Measurements from ENCODE around the gene MCTP1. TPM values are rescaled to one million over a fixed set of nuclear protein-coding genes. Genes with fewer than 3 reads are reported as not detected.
"Not testable (repeated sequence)": the region's sequence is repeated elsewhere in the genome, so short reads cannot be mapped to it uniquely, and the experiment has no call there.

Gene MCTP1
- total and polyA plus RNA-seq, 5 donors = 0.84 to 5.7 (median 4.7) TPM

- ATAC-seq (peak in 1 of 2 donors; percentile 64), DNase-seq (no peak)
- H3K27ac ChIP-seq (ENCODE audit: low read length) = no peak overlapping the region
- H3K4me3 ChIP-seq (ENCODE audit: low read length) = no peak overlapping the region
- H3K9me3 ChIP-seq (ENCODE audit: control insufficient read depth, low read length) = no peaks in the 10 kb centered on the region
- intact Hi-C loops (cut with DNase I) = no loop called here
- H3K4me1 ChIP-seq (ENCODE audit: control insufficient read depth, insufficient read depth, low read length) = no peaks in the 10 kb centered on the region
- WGBS = 63% methylated on average over 5 of the region's 5 CpGs
- no peaks in the 10 kb centered on the region for H3K27me3 ChIP-seq (ENCODE audit: control insufficient read depth, insufficient read depth)
Observed at GRCh38 chr5:95027151-95027721, 257.7 kb downstream of the MCTP1 start.

DNA sequence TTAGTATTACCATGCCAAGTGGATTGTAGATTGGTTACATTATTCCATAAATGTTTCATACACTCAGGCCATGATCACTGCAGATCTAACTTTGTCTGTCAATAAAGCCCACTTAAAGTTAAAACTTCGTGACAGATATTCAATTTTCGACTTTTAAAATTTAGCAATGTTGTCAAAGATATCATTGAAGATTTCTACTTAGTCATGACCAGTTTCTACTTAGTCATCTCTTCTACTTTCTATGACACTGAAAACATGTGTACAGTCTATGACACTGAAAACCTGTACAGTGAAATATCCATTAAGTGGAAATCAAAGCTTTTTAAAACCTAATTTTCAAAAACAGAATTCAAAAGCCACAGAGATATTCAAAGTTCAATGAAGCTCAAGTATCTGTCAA is 258.2 kb downstream of the MCTP1 start:
- WGBS = 84% methylated on average over 2 of the region's 2 CpGs
- no peak overlapping the region for H3K4me3 ChIP-seq (ENCODE audit: low read length)
- H3K4me1 ChIP-seq (ENCODE audit: control insufficient read depth, insufficient read depth, low read length) = no peaks in the 10 kb centered on the region

DNA sequence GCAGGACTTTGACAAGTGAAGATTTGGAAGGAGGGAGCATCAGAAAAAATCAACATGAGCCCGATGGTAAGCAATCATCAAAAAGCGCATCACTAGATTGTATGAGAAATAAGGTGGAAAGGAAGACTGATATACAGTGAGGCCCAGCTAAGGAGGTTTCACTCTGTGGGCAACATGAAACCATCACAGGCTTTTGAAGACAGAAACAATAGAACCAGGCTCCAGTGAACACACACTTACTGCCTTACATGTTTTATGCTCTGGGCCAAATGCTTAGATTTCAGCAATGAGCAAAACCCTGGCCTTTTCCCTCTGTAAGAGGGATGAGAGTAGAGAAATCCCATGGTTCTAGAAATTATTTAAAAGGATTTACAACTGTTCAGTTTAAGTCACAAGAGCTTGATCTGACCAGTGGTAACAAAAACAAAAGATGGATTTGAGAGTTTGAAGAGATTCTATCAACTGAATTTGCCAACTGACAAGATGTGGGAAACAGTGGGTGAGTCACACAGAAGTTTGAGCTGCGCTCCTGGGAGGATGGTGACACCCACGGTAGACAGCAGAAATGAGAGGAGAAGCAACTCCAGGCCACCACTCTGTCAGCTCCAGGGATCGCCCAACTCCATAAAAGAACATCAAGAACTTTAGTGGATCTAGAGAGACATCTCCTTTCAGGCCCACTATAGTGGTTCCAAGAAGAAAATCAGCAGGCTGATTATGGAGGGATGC is 261.8 kb downstream of the MCTP1 start:
- Histone ChIP-seq H3K9me3 (ENCODE audit: control insufficient read depth, low read length) (no peaks in the 10 kb centered on the region), H3K27me3 (ENCODE audit: control insufficient read depth, insufficient read depth) (no peaks in the 10 kb centered on the region), H3K4me3 (ENCODE audit: low read length) (no peak overlapping the region), H3K27ac (ENCODE audit: low read length) (no peak overlapping the region), H3K4me1 (ENCODE audit: control insufficient read depth, insufficient read depth, low read length) (no peaks in the 10 kb centered on the region)
- intact Hi-C loops (cut with DNase I) = no loop called here
- ATAC-seq (no peak), DNase-seq (no peak)
- WGBS = 83% methylated on average over 5 of the region's 5 CpGs

More for the DNA sequence above, 258.2 kb downstream of the MCTP1 start:
- H3K27me3 ChIP-seq (ENCODE audit: control insufficient read depth, insufficient read depth) = no peaks in the 10 kb centered on the region
- no peaks in the 10 kb centered on the region for H3K9me3 ChIP-seq (ENCODE audit: control insufficient read depth, low read length)
- no peak for DNase-seq
- no peak overlapping the region for H3K27ac ChIP-seq (ENCODE audit: low read length)
- ATAC-seq = no peak
- intact Hi-C loops (cut with DNase I) = no loop called here

- DNase-seq = no peak
- no peaks in the 10 kb centered on the region for H3K27me3 ChIP-seq (ENCODE audit: control insufficient read depth, insufficient read depth)
- intact Hi-C loops (cut with DNase I) = no loop called here
- ATAC-seq = no peak
- H3K9me3 ChIP-seq (ENCODE audit: control insufficient read depth, low read length) = no peaks in the 10 kb centered on the region
- no peak overlapping the region for H3K4me3 ChIP-seq (ENCODE audit: low read length)
- no peak overlapping the region for H3K27ac ChIP-seq (ENCODE audit: low read length)
- no peaks in the 10 kb centered on the region for H3K4me1 ChIP-seq (ENCODE audit: control insufficient read depth, insufficient read depth, low read length)
- 4% methylated on average over 1 of the region's 1 CpG for WGBS
Observed at GRCh38 chr5:95020345-95020744, 264.5 kb downstream of the MCTP1 start.

- intact Hi-C loops (cut with DNase I) = no loop called here
- H3K4me1 ChIP-seq (ENCODE audit: control insufficient read depth, insufficient read depth, low read length) = no peaks in the 10 kb centered on the region
- no peak for ATAC-seq
- H3K27me3 ChIP-seq (ENCODE audit: control insufficient read depth, insufficient read depth) = no peaks in the 10 kb centered on the region
- no peak overlapping the region for H3K4me3 ChIP-seq (ENCODE audit: low read length)
- no peak overlapping the region for H3K27ac ChIP-seq (ENCODE audit: low read length)
- 73% methylated on average over 2 of the region's 2 CpGs for WGBS
- DNase-seq = no peak
- H3K9me3 ChIP-seq (ENCODE audit: control insufficient read depth, low read length) = no peaks in the 10 kb centered on the region
Observed at GRCh38 chr5:95018946-95019345, 265.9 kb downstream of the MCTP1 start.

GRCh38 chr5:95018511-95018910 is 266.4 kb downstream of the MCTP1 start:
- Histone ChIP-seq H3K27ac (ENCODE audit: low read length) (no peak overlapping the region), H3K9me3 (ENCODE audit: control insufficient read depth, low read length) (no peaks in the 10 kb centered on the region), H3K4me3 (ENCODE audit: low read length) (no peak overlapping the region), H3K27me3 (ENCODE audit: control insufficient read depth, insufficient read depth) (no peaks in the 10 kb centered on the region), H3K4me1 (ENCODE audit: control insufficient read depth, insufficient read depth, low read length) (no peaks in the 10 kb centered on the region)
- DNase-seq = no peak
- ATAC-seq = no peak
- 91% methylated on average over 1 of the region's 1 CpG for WGBS
- intact Hi-C loops (cut with DNase I) = no loop called here

DNA sequence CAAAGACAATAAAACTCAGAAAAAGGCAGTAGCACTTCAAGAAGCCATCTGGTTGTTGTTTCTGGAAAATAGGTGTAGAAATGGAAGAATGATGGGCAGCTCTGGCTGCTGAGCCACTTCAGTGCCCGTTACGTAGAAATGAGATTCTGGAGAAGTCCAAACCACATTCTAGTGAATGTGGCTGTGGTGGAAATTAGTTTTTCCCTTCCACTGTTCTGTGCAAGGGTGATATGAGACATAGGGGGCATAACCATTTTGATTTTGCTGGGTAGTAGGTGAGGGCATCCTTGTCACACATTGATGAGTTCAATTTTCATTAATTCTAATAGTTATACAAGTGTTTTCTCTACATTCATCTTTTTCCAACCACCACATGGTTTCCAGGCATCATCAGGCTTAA is 275.1 kb downstream of the MCTP1 start:
- Histone ChIP-seq H3K27ac (ENCODE audit: low read length) (no peak overlapping the region), H3K4me1 (ENCODE audit: control insufficient read depth, insufficient read depth, low read length) (no peaks in the 10 kb centered on the region), H3K9me3 (ENCODE audit: control insufficient read depth, low read length) (peaks cover 2% of the 10 kb centered on the region), H3K4me3 (ENCODE audit: low read length) (no peak overlapping the region), H3K27me3 (ENCODE audit: control insufficient read depth, insufficient read depth) (no peaks in the 10 kb centered on the region)
- ATAC-seq (no peak), DNase-seq (no peak)
- intact Hi-C loops (cut with DNase I) = no loop called here
- 88% methylated on average over 2 of the region's 2 CpGs for WGBS

DNA sequence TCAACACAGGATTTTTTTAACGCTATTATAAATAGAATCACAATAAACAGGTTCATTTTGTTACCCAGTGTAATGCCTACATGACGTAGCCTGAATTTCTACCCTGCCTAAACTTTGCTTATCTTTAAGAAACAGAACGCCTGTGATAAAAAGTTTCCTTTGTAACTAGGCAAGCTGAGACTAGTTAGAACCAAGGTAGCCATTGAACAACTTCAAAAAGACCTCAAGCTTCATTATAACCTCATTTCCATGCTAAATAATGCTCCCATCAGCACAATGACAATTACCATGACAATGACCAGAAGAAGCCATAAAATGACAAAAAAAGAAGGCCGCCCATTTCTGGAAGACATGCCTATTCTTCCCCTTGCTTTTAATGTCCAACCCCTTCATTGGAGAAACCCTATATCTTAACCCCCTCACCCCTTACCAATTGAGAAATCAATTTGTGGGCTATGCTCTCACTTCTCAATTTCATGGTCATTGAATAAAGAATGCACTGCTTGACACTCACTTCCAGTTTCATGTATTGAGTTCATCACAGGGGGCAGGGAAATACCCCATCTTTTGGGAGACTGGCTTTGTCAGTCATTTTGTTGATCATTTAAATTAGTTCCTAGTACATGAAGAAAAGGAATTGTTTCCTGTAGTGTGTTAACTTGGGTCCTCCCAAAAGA is 276.8 kb downstream of the MCTP1 start:
- peaks cover 2% of the 10 kb centered on the region for H3K9me3 ChIP-seq (ENCODE audit: control insufficient read depth, low read length)
- DNase-seq (no peak), ATAC-seq (no peak)
- H3K27me3 ChIP-seq (ENCODE audit: control insufficient read depth, insufficient read depth) = no peaks in the 10 kb centered on the region
- H3K4me1 ChIP-seq (ENCODE audit: control insufficient read depth, insufficient read depth, low read length) = no peaks in the 10 kb centered on the region
- intact Hi-C loops (cut with DNase I) = no loop called here
- 82% methylated on average over 4 of the region's 4 CpGs for WGBS
- H3K4me3 ChIP-seq (ENCODE audit: low read length) = no peak overlapping the region
- H3K27ac ChIP-seq (ENCODE audit: low read length) = no peak overlapping the region

GRCh38 chr5:95005811-95006210 is 279.1 kb downstream of the MCTP1 start:
- peaks cover 2% of the 10 kb centered on the region for H3K9me3 ChIP-seq (ENCODE audit: control insufficient read depth, low read length)
- WGBS = 98% methylated on average over 1 of the region's 1 CpG
- H3K4me3 ChIP-seq (ENCODE audit: low read length) = no peak overlapping the region
- no peak overlapping the region for H3K27ac ChIP-seq (ENCODE audit: low read length)
- DNase-seq (no peak), ATAC-seq (no peak)
- H3K4me1 ChIP-seq (ENCODE audit: control insufficient read depth, insufficient read depth, low read length) = no peaks in the 10 kb centered on the region
- no peaks in the 10 kb centered on the region for H3K27me3 ChIP-seq (ENCODE audit: control insufficient read depth, insufficient read depth)
- intact Hi-C loops (cut with DNase I) = no loop called here

GRCh38 chr5:94998670-94999069 is 286.2 kb downstream of the MCTP1 start:
- Histone ChIP-seq H3K4me1 (ENCODE audit: control insufficient read depth, insufficient read depth, low read length) (no peaks in the 10 kb centered on the region), H3K27me3 (ENCODE audit: control insufficient read depth, insufficient read depth) (no peaks in the 10 kb centered on the region), H3K27ac (ENCODE audit: low read length) (no peak overlapping the region), H3K4me3 (ENCODE audit: low read length) (no peak overlapping the region), H3K9me3 (ENCODE audit: control insufficient read depth, low read length) (no peaks in the 10 kb centered on the region)
- WGBS = 69% methylated on average over 7 of the region's 7 CpGs
- ATAC-seq (no peak), DNase-seq (no peak)
- intact Hi-C loops (cut with DNase I) = no loop called here

- intact Hi-C loops (cut with DNase I); H3K9me3 ChIP-seq (ENCODE audit: control insufficient read depth, low read length); H3K27ac ChIP-seq (ENCODE audit: low read length); H3K4me1 ChIP-seq (ENCODE audit: control insufficient read depth, insufficient read depth, low read length); ATAC-seq; DNase-seq; H3K27me3 ChIP-seq (ENCODE audit: control insufficient read depth, insufficient read depth); H3K4me3 ChIP-seq (ENCODE audit: low read length): not testable (repeated sequence)
- WGBS = 77% methylated on average over 2 of the region's 2 CpGs
Observed at GRCh38 chr5:94994537-94994936, 290.4 kb downstream of the MCTP1 start.
